HEK293 (cell line): ENCODE measurements around the gene IFI27L2.
A peak's percentile ranks its signal among the peaks of the same experiment; 100 is the strongest.

Experiments
- EGR2 ChIP-seq: fragments of 450-650 bp; formaldehyde crosslinking; IDR thresholded peaks from 2 replicates; pipeline ENCODE4 v1.5.1; 2016; ENCODE audit warnings: low read depth, missing biosample characterization, missing genetic modification characterization
- HIC1 ChIP-seq: fragments of 450-650 bp; formaldehyde crosslinking; IDR thresholded peaks from 2 replicates; pipeline ENCODE4 v1.5.1; 2016; ENCODE audit warnings: missing biosample characterization, missing genetic modification characterization
- HOXA7 ChIP-seq: sonication (generic); formaldehyde crosslinking; IDR thresholded peaks from 2 replicates; pipeline ENCODE4 v1.8.1; 2022; ENCODE audit warnings: missing genetic modification reagents, borderline replicate concordance
- HOXC10 ChIP-seq: sonication (generic); formaldehyde crosslinking; IDR thresholded peaks from 2 replicates; pipeline ENCODE4 v1.8.1; 2023; ENCODE audit warnings: mild to moderate bottlenecking, missing genetic modification reagents
- KLF9 ChIP-seq: fragments of 450-650 bp; formaldehyde crosslinking; IDR thresholded peaks from 2 replicates; pipeline ENCODE4 v1.5.1; 2016; ENCODE audit warnings: missing biosample characterization, missing genetic modification characterization, low read depth
- PRDM10 ChIP-seq: fragments of 450-650 bp; formaldehyde crosslinking; IDR thresholded peaks from 2 replicates; pipeline ENCODE4 v1.5.1; 2016; ENCODE audit warnings: missing biosample characterization, missing genetic modification characterization
- PRDM6 ChIP-seq: fragments of 450-650 bp; formaldehyde crosslinking; IDR thresholded peaks from 2 replicates; pipeline ENCODE4 v1.5.1; 2017; ENCODE audit warnings: missing biosample characterization, missing genetic modification characterization
- SETDB1 ChIP-seq: IDR thresholded peaks from one replicate; pipeline ENCODE4 v1.6.1; 2017; ENCODE audit warnings: mild to moderate bottlenecking, low read length, moderate library complexity, mixed read lengths; ENCODE audit not compliant: insufficient read length
- ZBTB8A ChIP-seq: fragments of 450-650 bp; formaldehyde crosslinking; IDR thresholded peaks from 2 replicates; pipeline ENCODE4 v1.5.1; 2016; ENCODE audit warnings: missing biosample characterization, missing genetic modification characterization
- ZEB2 ChIP-seq: fragments of 450-650 bp; formaldehyde crosslinking; IDR thresholded peaks from 2 replicates; pipeline ENCODE4 v1.5.1; 2016; ENCODE audit warnings: missing biosample characterization, missing genetic modification characterization
- ZFHX2 ChIP-seq: fragments of 450-650 bp; formaldehyde crosslinking; conservative IDR thresholded peaks from 2 replicates; pipeline ENCODE4 v1.5.1; 2016; ENCODE audit warnings: missing biosample characterization, missing genetic modification characterization
- ZNF148 ChIP-seq: fragments of 450-650 bp; formaldehyde crosslinking; IDR thresholded peaks from 2 replicates; pipeline ENCODE4 v1.5.0; 2017; ENCODE audit warnings: missing biosample characterization, missing genetic modification characterization, borderline replicate concordance
- ZNF174 ChIP-seq: fragments of 450-650 bp; formaldehyde crosslinking; IDR thresholded peaks from 2 replicates; pipeline ENCODE4 v1.5.0; 2017; ENCODE audit warnings: missing biosample characterization, mild to moderate bottlenecking, missing genetic modification characterization
- ZNF302 ChIP-seq: fragments of 450-650 bp; formaldehyde crosslinking; IDR thresholded peaks from 2 replicates; pipeline ENCODE4 v1.5.1; 2016; ENCODE audit warnings: missing biosample characterization, missing genetic modification characterization, low read depth
- ZNF341 ChIP-seq: fragments of 450-650 bp; formaldehyde crosslinking; IDR thresholded peaks from 2 replicates; pipeline ENCODE4; 2016; ENCODE audit warnings: low read depth, missing biosample characterization, missing genetic modification characterization
- ZNF488 ChIP-seq: fragments of 450-650 bp; formaldehyde crosslinking; IDR thresholded peaks from 2 replicates; pipeline ENCODE4 v1.5.1; 2016; ENCODE audit warnings: missing biosample characterization, missing genetic modification characterization
- ZNF518A ChIP-seq: fragments of 450-650 bp; formaldehyde crosslinking; conservative IDR thresholded peaks from 2 replicates; pipeline ENCODE4 v1.5.1; 2016; ENCODE audit warnings: low read depth, missing biosample characterization, missing genetic modification characterization
- ZNF529 ChIP-seq: fragments of 450-650 bp; formaldehyde crosslinking; IDR thresholded peaks from 2 replicates; pipeline ENCODE4 v1.5.1; 2017; ENCODE audit warnings: missing genetic modification characterization, missing biosample characterization; ENCODE audit not compliant: insufficient replicate concordance
- ZNF580 ChIP-seq: fragments of 450-650 bp; formaldehyde crosslinking; IDR thresholded peaks from 2 replicates; pipeline ENCODE4 v1.5.1; 2016; ENCODE audit warnings: missing biosample characterization, missing genetic modification characterization
- ZNF621 ChIP-seq: fragments of 450-650 bp; formaldehyde crosslinking; IDR thresholded peaks from 2 replicates; pipeline ENCODE4 v1.5.1; 2017; ENCODE audit warnings: missing biosample characterization, missing genetic modification characterization
- ZNF664 ChIP-seq: fragments of 450-650 bp; formaldehyde crosslinking; IDR thresholded peaks from 2 replicates; pipeline ENCODE4 v1.5.1; 2016; ENCODE audit warnings: missing biosample characterization, missing genetic modification characterization
- ZNF670 ChIP-seq: fragments of 450-650 bp; formaldehyde crosslinking; IDR thresholded peaks from 2 replicates; pipeline ENCODE4 v1.5.1; 2016; ENCODE audit warnings: missing biosample characterization, missing genetic modification characterization, low read depth
- ZNF701 ChIP-seq: fragments of 450-650 bp; formaldehyde crosslinking; IDR thresholded peaks from 2 replicates; pipeline ENCODE4 v1.5.1; 2016; ENCODE audit warnings: missing biosample characterization, missing genetic modification characterization
- ZNF785 ChIP-seq: fragments of 450-650 bp; formaldehyde crosslinking; IDR thresholded peaks from 2 replicates; pipeline ENCODE4 v1.5.1; 2016; ENCODE audit warnings: missing biosample characterization, missing genetic modification characterization
- ZXDB ChIP-seq: fragments of 450-650 bp; formaldehyde crosslinking; IDR thresholded peaks from 2 replicates; pipeline ENCODE4 v1.5.1; 2016; ENCODE audit warnings: missing biosample characterization, missing genetic modification characterization

The IFI27L2 gene

GRCh38 chr14:94173471-94173884 is 44.1 kb upstream of the IFI27L2 start (continued):
- no peak for TF ChIP-seq ZNF580 (tag by site-specific recombination)
- TF ChIP-seq HOXC10 (CRISPR knock-in tag): no peak
- no peak for TF ChIP-seq ZNF701 (tag by site-specific recombination)
- no peak for TF ChIP-seq ZNF174 (tag by site-specific recombination)
- TF ChIP-seq ZNF670: no peak
- no peak for TF ChIP-seq ZNF518A
- no peak for TF ChIP-seq PRDM10 (tag by site-specific recombination)
- TF ChIP-seq ZNF302 (tag by site-specific recombination): no peak
- TF ChIP-seq PRDM6 (tag by site-specific recombination): no peak
- no peak for TF ChIP-seq ZXDB
- TF ChIP-seq EGR2: no peak
- TF ChIP-seq ZEB2 (tag by site-specific recombination): no peak
- no peak for TF ChIP-seq ZNF664 (tag by site-specific recombination)
- TF ChIP-seq ZFHX2 (tag by site-specific recombination): peak; percentile 42
- no peak for TF ChIP-seq ZNF785
- no peak for TF ChIP-seq ZNF341 (tag by site-specific recombination)
- no peak for TF ChIP-seq ZNF529 (tag by site-specific recombination)
- no peak for TF ChIP-seq HOXA7 (CRISPR knock-in tag)
- TF ChIP-seq ZNF621 (tag by site-specific recombination): no peak
- no peak for TF ChIP-seq ZNF148 (tag by site-specific recombination)
- no peak for TF ChIP-seq ZNF488 (tag by site-specific recombination)
- TF ChIP-seq SETDB1: no peak
- TF ChIP-seq ZBTB8A (tag by site-specific recombination): peak; percentile 81
- TF ChIP-seq KLF9 (tag by site-specific recombination): peak; percentile 40
- TF ChIP-seq HIC1 (tag by site-specific recombination): no peak
